Activated CD4-positive, alpha-beta T cell treated with anti-CD3 and anti-CD28 coated beads, Interleukin-2, amount 50 U/mL, for 1 hour (primary cell): ENCODE data around the gene ATOH8.

Source experiments
- DNase-seq: peaks from one replicate; pipeline ENCODE4 v3.0.0-alpha.2; 2020

ATOH8 gene

DNA sequence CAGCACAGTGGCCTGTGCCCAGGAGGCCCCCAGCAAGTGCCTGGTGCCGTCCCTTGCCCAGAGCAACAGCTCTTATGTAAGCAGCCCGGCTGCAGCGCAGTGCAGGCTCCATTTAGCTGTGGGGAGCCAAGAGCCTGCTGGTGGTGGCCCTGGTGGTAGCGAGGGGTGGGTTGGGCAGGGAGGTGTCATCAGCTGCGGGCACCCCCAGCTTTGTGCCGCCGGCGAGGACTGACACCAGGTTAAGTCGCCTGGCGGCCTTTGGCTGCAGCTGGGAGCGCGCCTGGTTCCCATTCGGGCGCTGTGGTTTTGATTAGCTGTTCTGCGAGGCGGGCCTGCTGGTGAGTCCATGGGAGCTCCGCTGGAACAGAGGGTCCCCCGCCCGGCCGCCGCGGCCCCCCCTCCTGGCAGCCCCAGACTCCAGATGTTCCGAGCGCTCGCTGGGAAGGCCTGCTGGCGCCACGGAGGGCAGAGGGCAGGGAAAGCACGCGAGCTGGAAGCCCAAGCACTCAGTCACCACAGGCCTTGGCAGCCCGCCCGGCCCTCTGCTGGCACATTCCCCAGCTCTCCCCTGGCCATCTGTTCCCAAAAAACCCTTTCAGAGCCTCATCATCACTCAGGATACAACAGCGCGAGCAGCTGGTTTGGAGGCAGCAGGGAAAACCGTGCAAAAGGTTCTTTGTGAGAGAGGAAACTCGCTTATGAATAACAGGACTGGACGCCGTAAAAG, 18.4 kb downstream of the ATOH8 start:
- no peak for DNase-seq

DNA sequence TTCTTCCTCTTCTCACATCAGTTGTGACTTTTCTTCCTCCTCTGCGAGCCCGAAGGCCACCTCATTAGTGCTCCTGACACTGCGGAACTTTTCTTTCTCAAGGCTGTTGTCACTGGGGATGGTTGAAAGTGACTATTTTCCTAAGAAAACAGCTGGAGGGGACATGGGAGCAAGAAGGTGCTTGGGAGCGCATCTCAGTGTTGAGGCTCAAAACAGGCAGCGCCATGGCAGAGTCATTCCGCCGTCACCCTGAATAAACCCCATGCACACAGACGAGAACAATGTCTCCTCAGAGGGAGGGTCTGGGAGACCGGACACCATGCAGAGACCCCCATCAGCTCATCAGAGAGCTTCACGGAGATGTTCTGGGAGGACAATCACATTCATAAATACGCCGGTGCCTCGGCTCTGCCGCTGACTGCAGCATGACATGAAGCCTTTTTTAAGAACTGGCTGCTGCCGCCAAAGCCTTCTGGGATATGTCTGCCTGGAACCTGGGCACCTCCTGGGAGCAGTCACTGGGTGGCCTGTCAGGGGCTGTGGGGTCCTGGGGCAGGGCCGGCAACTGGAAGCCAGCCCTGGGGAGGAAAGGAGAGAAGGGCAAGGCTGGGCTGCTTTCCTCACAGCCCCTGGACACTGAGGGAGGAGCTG, 19.2 kb downstream of the ATOH8 start:
- DNase-seq = no peak

DNA sequence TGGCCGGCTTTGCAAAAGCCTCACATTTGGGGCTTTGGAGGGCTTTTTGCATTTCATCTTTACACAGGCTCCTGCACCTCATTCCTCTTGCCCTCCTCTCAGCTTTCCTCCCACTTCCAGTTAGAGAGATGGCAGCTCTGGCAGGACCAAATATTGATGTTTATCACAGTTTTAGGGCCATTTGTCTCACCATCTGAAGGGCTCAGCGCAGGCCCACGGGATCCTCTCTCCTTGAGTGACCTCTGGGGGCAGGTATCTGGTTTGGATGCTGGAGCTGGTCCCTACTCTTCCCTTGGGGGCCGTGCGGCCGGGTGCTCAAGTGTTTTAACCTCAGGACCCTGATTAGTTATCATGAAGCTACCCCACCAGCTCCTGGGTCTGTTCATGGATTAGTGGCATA, 19.9 kb downstream of the ATOH8 start:
- DNase-seq = no peak

DNA sequence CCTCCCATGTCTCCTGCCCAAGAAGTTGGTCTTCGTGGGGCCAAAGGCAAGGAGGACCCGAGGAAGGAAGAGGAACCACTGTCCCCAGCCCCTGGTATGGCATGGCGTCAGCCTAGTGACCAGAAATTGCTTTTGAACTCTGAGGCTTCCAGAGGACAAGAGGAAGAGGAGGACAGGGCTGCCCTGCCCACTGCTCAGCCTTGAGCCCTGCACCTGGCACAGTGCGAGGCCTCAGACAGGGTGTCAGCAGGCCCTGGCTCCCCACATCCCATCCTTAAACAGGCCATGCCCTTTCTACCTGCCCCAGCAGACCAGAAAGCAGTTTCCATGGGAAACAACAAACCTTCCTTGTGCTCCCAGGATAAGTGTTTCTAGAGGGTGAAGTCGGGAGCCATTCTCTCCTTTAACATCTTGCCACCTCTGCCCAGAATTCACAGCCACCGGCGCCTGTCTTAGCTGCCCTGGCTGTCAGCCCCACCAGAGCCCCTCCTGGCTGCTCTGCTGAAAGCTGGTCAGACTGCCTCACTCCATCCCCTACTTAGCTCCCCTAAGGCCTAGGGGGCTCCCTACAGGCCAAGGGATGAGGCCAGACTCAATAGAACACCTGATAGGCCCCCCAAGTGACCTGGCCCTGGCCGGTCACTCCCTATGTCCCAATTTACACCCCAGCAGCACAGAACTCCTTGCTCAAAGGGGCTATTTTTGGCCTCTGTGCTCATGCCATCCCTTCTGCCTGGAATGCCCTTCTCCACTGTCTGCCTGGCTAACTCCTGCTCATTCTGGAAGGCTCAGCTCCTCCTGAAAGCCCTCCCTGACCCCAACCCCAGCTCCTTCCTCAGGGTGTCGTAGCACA, 20.6 kb downstream of the ATOH8 start:
- no peak for DNase-seq

DNA sequence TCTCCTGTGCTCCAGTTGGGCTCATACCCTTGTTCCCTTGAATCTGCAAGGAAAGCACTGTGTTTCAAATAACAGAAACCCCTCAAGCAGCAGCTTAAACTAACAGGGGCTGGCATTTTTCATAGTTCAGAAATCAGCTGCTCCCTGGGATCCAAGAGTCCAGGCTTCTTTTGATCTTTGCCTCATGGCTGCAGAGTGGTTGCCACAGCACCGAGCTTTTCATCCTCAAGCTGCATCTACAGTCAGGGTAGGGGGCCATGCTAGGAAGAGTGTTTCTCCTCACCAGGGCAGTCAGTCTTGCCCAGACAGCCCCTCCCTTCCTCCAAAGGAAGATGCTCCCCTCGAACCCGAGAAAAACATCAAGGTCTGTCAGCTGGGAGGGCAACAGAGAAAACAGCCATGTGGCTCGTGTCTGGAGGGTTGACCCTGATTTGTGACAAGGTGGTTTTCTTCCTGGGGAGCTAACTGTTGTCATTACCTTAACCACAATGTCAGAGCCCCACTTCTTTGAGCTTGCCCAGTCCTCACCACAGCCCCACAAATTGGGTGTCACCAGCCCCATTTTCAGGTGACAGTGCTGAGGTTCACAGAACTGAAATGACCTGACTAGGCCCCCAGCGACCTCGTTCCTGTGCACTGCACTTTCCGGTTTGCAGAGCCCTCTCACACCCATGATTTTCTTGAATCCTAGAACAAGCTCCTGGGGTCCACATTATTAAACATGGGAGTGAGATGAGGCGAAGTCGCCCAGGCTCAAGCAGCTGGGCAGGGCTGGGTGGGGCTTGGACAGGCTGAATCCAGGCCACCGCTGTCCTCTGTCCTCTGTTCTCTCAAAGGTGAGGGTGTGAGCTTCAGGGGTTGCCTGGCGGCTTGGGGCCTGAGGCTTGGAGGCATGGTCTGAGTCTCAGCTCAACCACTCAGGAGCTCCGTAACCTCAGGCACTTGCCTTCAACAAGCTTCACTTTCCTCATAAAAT, 21.9 kb downstream of the ATOH8 start:
- no peak for DNase-seq

DNA sequence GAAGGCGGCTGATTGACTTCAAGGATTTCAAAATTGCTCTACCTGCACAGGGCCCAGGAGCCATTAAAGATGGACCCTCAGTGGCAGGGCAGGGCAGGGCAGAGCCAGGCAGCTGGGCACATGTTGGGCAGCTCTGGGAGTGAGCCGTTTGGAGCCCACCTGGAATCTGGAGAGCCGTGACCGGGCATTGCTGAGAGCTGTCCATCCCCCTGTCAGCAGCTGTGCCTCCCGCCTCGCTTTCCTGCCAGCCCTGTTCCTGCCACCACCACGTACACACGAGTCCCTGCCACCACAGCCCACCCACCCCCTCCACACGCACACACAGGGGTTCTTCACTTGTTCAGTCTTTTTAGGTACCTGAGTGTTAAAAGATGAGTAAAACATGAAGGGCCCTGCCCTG, 22.9 kb downstream of the ATOH8 start:
- DNase-seq = no peak

DNA sequence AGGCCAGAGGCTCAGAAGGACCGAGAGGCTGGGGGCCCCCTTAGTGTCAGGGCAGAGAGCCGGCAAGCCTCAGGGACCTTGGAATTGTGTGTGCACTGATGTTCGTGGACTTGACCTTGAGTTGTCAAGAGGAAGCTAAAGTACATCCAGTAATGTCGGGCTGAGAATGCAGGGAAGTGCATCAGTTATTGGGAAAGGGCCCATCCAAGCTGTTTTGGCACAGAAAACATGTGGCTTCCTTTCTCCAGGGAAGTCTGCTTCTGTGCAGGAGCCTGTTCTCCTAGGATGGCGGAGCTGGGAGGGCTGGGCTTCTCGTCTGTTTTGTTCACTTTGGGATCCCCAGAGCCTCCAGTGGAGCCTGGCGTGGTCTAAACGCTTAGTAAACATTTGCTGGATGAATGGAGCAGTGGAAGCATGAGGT, 23.7 kb downstream of the ATOH8 start:
- no peak for DNase-seq

DNA sequence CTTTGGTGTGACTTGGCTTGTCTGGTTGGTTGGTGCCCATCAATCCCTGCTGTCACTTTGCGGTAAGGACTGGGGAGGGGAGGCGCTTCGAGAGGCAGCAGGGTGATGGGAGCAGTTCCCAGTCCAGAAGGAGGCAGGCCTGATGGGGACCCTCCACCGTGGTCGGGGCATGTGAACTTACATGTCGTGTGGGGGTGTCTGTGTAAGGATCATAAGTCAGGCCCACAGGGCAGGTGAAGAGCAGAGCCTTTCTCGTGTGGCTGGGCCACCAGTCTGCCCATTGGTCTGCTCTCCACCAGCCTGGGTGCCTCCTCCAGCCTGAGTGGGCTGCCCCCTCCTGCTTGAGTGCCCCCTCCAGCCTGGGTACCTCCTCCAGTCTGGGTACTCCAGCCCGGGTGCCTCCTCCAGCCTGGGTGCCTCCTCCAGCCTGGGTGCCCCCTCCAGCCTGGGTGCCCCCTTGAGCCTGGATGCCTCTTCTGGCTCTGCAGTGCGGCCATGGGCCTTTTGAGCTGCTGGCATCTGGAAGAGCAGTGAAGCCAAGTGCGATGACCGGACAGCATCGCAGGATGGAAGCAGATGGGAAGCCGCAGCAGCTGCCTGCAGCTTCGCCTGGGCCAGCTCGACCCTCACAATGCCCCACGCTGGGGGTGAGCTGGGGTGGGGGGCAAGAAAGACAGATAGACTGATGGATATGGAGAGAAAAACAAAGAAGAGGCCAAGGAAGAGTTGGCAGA, 25.0 kb downstream of the ATOH8 start:
- DNase-seq = no peak

DNA sequence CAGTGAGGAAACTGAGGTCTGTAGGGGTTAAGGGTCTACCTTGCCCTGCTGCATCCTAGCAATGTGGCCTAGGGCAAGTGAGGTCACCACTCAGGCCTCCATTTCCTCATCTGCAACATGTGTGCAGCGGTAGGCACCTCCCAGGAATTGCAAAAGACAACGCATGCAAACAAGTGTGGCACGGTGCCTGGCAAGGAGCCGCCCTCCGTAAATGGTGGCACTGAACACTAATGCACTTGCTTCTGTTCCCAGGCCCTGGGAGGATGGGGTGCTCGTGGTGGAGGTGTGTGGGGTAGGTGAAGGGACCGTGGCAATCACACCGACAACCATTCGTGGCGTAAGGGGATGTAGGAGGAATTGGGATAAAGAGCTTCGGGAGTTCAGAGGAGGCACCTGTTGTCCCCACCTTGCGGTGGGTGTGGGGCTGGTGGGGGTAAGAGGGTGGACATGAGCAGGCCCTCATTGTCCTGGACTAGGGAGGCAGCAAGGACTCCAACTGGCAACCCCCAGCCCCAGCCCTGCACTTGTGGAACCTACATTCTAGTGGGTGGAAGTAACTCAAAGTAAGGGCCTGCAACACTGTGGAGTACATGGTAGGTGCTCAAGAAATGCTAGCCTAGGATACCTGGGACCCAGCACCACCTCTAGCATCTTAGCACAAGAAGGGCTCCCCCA, 26.0 kb downstream of the ATOH8 start:
- DNase-seq = no peak

DNA sequence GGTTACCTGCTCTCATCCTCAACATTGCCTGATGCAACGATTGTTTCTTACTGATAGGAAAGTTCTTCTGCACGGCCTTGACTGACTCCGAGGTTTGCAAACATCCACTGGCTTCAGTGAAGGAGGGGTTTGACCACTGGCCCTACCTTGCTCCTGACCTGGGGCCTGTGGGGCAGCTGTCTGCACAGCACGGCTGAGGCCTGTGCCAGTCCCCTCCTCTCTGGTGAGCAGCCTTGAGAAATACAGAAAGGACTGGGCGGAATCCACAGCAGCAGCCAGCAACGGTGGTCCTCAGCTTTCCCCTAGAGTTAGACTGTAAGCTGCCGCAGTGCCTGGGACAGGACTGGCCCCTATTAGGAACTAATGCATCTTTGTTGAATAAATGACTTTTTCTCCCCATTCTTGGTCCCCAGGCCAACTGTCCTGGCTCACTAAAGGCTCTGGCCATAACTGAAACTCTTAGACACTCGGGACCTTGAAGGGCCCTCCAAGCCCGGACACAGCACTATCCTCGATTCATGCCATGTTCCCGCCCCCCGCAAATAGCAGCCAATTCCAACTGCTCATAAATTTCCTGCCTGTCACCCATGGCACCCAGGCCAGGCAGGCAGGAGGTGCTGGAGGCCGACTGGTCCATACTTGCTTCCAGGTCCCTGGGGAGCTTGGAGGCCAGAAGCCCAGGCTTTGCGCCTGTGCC, 26.7 kb downstream of the ATOH8 start:
- DNase-seq = no peak

DNA sequence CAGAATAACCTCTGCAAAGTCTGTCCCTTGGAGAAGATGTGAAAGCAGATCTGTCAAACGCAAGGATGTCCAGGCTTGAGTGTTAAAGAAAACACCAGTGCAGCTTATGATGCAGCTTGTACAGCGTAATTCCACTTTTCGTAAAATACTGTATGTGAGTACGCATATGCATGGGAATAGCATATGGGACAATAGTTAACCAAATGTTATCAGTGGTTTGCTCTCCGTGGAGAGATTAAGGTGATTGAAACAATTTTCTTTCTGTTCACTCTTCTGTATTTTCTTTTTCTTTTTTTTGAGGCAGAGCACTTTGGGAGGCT, 27.2 kb downstream of the ATOH8 start:
- DNase-seq = no peak

DNA sequence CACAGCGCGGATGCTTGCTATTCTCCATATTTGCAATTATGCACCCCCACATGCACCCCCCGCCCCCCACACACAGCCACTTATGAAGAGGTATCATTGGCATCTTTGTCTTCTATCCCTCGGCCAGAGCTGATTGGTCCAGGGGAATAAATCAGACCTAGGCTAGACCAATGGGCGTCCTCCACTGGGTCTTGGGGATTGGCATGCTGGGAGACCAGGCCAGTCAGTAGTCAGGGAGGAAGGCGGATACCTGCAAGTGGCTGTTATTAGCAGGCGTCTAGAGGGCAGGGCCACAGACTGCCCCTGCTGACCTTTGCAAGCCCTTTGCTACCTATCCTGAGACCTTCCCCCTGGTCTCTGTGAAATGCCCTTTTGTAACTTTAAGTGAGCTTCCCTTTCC, 30.0 kb downstream of the ATOH8 start:
- DNase-seq = no peak

DNA sequence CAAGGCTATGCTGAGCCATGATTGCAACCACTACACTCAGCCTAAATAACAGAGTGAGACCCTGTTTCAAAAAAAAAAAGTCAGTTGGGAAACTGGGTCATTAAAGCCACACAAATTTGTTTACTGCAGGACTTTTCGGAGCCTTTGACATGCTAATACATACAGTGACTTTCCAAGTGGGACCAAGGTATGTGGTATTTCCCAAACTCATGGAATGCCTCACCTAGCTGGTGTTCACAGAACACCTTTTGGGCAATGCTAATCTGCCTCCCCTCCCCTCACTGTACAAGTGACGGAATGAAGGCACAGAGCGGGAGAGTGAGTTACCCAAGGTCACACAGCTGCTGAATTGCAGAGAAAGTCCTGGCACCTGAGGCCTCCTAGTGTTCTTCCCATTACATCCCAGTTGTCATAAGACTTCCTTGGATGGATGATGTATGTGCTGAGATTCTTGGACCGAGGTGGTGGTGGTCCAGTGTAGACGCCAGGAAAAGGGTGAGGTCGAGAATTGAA, 30.7 kb downstream of the ATOH8 start:
- no peak for DNase-seq

DNA sequence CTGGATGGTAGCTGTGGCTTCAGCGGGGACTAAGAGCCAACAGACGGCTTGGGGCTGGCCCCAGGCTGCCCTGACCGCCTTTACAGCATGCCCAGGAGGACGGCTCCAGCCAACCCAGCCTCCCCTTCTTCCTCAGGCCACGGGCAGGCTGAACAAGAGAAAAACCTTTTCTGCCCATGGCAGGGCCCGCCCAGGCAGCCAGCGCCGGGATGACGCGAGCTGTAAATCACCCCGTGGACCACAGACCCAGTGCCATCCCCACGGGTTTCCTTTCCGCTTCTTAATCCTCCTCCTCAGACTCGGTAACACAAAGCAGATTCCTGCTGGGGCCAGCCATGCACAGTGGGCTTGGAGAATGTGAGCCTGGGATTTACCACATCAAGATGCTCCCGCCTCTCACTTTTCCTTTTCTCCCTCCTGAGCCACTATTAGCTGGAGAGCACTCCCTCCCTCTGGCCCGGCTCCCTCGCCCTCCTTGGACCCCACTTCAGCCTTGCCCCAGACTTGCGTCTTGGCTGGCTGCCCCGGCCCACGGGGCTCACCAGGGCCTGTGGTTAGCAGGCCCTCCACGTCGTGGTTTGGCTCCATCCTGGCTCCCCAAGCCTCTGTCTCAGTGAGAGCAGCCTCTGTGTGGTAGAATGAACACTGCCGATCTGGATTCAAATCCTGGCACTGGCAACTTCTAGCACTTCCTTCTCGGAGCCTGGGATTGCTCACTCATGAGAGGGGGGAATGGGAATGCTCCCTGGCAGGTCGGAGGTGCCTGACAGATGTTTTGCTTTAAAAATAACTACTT, 31.4 kb downstream of the ATOH8 start:
- no peak for DNase-seq

DNA sequence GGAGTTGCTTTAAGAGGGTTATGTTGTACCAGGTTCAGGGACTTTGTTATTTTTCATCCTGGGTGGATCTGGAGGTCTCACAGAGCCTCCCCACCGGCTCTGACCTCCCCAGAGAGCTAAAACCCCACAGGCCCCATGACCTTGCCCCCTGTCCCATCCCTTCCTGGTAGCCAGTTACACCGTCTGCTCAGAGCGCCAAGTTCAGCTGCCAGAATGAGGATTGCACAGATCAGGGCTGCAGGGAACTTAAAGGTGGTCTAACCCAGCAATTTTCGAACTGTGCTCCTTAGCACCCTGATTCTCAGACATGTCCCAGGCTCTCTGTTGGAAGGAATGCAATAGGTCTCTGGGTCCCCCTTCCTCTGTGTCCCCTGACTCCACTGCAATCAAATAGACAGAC, 32.1 kb downstream of the ATOH8 start:
- DNase-seq = no peak

DNA sequence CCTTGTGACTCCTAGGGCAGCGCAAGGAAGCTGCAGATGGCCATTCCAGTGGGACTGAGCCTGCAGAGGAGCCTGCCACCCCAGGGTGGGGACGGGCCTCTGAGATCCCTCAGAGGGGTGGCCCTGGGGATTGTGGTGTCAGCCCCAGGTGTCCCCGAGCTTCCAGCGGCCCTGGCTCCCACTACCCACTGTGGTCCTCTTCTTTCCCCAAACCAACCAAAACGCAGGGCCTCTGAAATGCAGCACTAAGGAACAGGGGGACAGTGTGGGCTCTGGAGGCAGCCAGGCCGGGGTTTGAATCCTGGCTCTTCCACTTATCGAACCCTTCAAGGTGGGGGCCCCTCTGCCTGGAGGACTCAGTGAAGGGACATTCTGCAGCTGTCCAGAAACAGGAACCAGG, 32.7 kb downstream of the ATOH8 start:
- no peak for DNase-seq

DNA sequence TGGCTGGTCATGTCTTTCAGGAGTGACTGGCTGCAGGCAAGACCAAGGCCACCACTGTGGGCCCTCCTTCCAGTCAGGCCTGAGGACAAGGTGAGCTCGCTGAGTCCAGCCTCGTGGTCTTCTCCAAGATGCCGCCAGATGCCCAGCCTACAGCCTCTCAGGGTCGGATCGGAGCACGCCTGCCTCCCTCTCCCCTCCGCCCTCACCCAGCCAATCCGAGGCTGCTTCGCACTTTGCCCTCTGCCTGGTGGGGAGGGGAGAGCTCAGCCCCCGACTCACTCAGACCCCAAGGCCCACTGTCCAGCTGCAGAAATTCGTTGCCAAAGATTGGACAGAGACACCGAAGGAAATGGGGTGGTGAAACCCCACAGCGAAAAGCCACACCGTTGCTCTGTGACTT, 33.1 kb downstream of the ATOH8 start:
- DNase-seq = no peak

DNA sequence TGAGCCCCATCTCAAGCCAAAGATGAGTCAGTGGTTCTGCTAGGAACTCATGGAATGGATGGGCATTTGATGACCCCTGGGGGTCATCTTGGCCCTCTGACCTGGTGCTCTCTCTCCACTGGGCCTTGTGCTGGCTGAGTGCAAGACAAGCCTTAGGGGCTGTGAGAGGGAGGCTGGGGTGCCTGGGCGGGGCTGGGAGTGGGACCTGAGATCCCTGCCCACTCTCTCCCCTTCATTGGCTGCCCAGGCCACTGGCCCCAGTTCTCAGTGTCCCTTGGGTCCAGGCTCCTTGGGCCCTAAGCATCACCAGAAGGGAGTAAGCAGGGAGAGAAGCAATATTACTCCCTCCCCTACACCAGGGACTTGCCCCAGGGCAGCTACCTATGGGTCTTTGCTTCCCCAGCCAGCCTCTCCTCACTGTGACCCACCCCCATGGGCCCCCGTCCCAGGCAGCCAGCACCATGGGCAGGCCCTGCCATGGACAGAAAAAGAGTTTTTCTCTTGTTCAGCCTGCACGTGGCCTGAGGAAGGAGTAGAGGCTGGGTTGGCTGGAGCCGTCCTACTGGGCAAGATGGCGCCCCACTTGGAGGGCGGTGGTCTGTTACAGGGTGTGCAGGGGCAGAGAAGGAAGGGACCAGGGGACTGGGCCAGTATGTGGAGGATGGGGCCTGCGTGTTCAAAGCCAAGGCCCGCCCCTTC, 33.6 kb downstream of the ATOH8 start:
- no peak for DNase-seq

DNA sequence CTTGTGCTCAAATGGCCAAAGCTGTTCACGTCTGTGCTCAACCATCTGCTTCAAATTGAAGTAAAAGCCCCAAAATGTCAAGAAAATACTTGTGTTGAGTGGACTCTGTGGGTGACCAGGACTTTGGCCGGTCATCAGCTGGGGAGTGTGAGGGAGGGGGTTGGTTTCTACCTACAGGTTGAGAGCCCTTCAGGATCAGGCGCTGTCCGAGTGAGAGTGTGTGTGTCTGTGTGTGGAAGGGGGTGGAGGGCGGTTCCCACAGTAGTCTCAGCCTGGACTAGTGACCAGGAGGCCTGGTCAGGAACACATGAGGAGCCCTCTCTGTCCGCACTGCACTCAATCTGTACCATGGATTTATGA, 34.2 kb downstream of the ATOH8 start:
- no peak for DNase-seq
